HFF-Myc (cell line): Measurements from ENCODE around the gene TNNI3K.

Experiments
- DNase-seq: peaks from one replicate; pipeline ENCODE4 v3.0.0-alpha.2; 2011; ENCODE audit warnings: low read depth; ENCODE audit errors: extremely low read depth
- H3K4me3 ChIP-seq: replicated peaks from 2 replicates; pipeline ENCODE4 v1.5.1; 2011; ENCODE audit warnings: low read depth, mild to moderate bottlenecking, control low read depth, low read length
- CTCF ChIP-seq: IDR thresholded peaks from 2 replicates; pipeline ENCODE4 v1.5.1; 2012; ENCODE audit warnings: mild to moderate bottlenecking, low read depth, low read length, control low read depth; ENCODE audit errors: missing control alignments

TNNI3K gene

GRCh38 chr1:74286414-74286813 is 51.2 kb downstream of the TNNI3K start:
- DNase-seq, result no peak
- H3K4me3 ChIP-seq, result no peak overlapping the region
- no peak for TF ChIP-seq CTCF

GRCh38 chr1:74314438-74314837 is 79.3 kb downstream of the TNNI3K start:
- no peak overlapping the region for H3K4me3 ChIP-seq
- no peak for TF ChIP-seq CTCF
- no peak for DNase-seq

DNA sequence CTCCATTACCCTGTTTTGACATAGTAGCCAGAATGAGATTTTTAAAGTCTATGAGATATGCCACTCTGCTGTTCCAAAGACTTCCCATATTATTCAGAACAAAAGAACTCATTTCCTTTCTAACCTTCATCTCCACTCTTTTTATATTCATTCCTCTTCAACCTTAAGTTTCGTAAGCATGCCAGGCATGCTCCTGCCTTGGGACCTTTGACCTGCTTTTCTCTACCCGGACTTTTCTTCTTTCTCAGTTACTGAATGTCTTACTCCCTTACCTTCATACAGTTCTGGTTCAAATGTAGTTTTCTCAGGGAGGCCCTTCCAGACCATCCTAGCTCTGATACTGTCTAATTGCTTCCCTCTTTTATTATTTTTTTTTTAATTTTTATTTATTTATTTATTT is 81.1 kb downstream of the TNNI3K start:
- no peak for DNase-seq
- H3K4me3 ChIP-seq, result no peak overlapping the region
- TF ChIP-seq CTCF, result no peak

DNA sequence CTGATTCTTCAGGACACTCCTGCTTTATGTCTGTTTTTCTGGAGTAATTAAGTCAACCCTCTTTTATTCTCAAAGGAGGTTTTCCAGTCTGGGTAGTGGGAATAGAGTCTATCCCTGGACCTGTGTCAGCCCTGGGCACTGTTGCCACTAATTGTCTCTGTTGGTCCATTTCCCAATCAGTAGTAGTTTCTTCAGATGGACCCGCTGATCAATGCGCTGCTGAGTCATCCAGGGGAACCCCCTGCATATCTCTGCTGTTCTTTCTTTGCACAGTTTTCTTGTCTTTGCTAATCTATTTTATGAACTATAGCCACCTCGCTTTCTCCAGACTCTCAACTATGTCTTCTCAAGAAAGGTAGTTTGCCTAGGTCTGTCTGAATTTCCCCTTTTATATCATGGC is 82.5 kb downstream of the TNNI3K start:
- no peak overlapping the region for H3K4me3 ChIP-seq

DNA sequence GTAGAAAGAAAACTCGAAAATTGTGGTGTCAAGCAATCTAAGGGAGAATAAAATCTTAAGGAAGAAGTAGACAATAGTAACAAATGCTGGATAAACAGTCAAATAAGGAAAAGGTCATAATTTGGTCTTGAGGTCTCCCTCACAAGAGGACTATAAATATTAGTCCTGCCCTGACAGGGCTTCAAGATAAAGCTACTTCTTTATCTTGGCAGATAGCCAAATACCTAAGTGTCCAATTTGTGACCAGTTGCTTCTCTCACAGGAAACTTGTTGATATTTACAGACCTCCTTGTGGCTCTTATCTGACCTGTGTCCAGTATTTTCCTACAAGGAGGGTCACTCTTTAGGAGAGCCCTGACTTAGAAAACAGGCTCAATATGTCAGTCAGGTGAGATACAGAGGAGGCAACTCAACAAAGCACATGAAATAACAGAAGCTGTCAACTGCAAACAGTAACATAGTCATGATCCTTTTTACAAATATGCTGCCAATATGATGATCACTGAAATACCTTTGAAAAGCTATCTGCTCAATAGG is 88.8 kb downstream of the TNNI3K start:
- no peak for DNase-seq
- TF ChIP-seq CTCF, result no peak
- H3K4me3 ChIP-seq, result no peak overlapping the region

More for the DNA sequence above, 82.5 kb downstream of the TNNI3K start:
- TF ChIP-seq CTCF, result no peak
- no peak for DNase-seq

- DNase-seq, result no peak
- no peak for TF ChIP-seq CTCF
- no peak overlapping the region for H3K4me3 ChIP-seq
Measured at GRCh38 chr1:74324684-74325448, 89.7 kb downstream of the TNNI3K start.
